ENCODE results near the gene EFCAB13. TPM values are rescaled to one million over a fixed set of nuclear protein-coding genes. Genes with fewer than 3 reads are reported as not detected.
A peak's percentile ranks its signal among the peaks of the same experiment; 100 is the strongest.

The EFCAB13 gene
- total RNA-seq, 1 experiment from 2014 or later: not detected

DNA sequence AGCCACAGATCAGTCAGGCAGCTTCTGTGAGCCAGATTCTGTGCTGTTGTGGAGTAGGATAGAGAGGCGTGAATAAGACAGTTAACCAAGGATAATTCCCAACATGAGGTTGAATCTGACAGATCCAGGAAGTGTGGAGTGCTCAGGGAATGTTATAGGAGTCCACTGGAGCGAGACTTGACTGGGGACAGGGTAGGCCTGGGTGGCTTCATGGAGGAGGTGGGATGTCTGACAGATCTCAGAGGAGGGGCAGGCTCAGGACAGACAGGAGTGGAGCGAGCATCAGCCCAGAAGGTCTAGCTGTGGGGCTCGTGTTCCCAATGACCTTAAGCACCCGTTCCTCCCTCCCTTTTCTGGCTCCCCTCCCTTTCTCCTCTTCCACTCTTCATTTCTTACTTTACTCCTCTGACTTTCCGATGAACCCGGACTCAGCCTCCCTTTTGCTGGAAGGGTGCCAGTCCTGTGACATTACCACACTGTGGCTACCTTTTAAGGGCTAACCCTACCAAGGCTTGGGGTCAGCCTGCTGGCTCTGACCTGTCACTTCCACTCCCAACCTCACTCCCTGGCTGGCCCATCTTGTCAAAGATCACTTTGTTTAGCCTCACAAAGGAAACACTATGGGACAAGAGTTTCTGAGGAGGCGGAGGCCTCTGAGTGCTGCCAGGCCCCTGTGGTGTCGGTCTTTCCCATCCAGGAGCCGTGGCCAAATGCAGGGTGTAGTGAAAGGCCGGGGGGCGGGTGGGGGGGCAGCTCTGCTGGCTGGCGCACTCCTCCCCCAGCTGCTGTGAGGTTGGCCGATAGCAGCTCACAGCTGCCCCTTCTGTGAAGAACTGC, 28.5 kb upstream of the EFCAB13 start:
- no peak for DNase-seq (ENCODE audit: low spot score)

- DNase-seq (ENCODE audit: low spot score): no peak
Measured at GRCh38 chr17:47295874-47296255, 27.9 kb upstream of the EFCAB13 start.

DNA sequence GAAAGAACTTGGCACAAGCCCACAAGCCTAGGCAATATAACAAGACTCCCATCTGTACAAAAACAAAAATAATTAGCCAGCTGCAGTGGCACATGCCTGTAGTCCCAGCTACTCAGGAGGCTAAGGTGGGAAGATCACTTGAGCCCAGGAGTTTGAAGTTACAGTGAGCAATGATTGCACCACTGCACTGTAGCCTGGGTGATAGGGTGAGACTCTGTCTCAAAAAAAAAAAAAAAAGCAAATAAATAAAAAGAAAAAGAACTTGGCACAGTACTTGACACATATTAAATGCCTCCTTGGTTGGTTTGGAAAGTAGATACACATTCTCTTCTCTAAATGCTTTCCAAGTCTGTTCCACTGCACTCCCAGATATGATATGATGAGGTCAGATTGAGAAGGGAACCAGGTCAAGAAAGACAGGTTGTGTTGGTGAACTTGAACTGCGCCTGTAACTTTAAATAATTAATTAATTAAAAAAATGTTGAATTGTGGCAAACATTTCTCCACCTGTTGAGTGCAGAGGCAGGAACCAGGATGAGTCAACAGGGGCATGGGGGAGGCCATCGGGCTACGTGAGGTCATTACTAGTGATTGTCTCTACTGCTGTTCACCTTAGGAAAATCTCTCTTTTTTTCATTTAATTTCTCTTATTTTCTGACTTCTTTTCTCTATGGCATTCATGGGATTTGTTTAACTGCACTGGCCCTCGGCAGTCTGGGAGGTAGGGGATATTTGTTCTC, 25.9 kb upstream of the EFCAB13 start:
- no peak for DNase-seq (ENCODE audit: low spot score)

DNA sequence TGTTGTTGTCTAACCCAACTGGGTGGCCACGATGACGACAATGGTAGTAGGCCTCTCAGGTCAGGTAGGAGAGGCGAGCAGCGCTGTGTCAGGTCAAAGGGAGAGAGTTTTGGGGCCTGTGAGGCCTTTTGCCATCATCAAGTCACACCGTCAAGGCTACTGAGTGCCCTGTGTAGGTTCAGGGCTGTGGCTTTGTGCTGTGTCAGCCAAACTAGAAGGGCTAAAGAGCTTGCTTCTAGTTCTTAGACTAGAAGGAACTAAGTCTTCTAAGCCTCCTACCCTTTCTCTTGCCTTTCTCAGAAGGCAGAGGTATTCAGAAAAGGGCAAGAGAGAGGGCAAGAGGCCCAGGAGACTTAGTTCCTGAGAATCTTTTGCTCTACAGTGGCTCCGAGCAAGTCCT, 25.0 kb upstream of the EFCAB13 start:
- DNase-seq (ENCODE audit: low spot score): no peak

GRCh38 chr17:47299239-47299910, 24.4 kb upstream of the EFCAB13 start:
- DNase-seq (ENCODE audit: low spot score): no peak

- no peak for DNase-seq (ENCODE audit: low spot score)
Measured at GRCh38 chr17:47300718-47301117, 23.0 kb upstream of the EFCAB13 start.

DNA sequence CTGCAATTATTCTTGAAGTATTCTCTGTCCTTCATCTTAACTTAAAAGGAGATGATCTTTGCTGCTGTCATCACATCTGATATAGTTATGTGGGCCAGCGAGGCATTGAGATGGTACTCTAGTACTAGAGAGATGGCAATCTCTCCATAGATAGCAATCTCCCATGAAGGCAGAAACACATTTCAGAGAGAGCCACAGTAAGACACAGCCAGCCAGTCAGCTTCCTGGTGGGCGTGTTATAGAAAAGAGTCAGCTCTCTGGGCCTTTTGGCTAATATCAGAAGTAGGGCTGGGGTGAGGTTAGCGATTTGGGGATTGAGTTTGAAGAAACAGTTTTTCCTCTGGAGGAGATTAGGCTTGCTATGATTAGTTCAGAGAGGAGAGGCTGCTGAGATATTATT, 22.6 kb upstream of the EFCAB13 start:
- no peak for DNase-seq (ENCODE audit: low spot score)

GRCh38 chr17:47301831-47302230, 21.9 kb upstream of the EFCAB13 start:
- no peak for DNase-seq (ENCODE audit: low spot score)

- no peak for DNase-seq (ENCODE audit: low spot score)
Measured at GRCh38 chr17:47304186-47304585, 19.6 kb upstream of the EFCAB13 start.

DNA sequence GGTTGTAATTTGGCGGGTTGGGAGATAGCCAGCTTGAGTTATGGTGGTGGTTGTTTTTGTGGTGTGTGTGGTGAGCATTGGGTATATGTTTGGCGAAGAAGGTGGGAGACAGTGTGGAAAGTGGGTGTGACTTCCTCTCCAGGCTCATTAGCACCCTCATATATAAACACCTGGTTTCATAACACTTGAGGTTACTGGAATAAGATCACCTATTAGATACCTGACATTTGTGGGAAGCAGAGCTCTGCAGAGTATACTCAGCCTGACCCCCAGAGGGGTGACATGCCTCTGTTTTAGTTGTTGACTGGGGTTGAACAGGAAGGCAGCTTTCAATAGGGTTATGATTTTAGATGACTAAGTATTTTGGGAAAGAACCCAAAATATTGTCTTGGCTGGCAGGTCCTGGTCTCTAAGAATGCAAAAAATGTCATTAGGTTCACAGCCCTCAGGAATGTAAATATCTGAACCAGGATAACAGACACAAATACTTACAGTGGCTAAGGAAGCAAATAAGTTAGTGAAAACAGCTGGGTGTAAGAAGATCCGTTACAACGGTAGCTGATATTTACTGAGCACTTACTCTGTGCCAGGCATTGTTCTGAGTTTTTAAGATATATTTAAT, 18.3 kb upstream of the EFCAB13 start:
- DNase-seq (ENCODE audit: low spot score): peak; percentile 95

- DNase-seq (ENCODE audit: low spot score): no peak
Measured at GRCh38 chr17:47310186-47310733, 13.5 kb upstream of the EFCAB13 start.

GRCh38 chr17:47311420-47311819, 12.3 kb upstream of the EFCAB13 start:
- DNase-seq (ENCODE audit: low spot score): no peak

DNA sequence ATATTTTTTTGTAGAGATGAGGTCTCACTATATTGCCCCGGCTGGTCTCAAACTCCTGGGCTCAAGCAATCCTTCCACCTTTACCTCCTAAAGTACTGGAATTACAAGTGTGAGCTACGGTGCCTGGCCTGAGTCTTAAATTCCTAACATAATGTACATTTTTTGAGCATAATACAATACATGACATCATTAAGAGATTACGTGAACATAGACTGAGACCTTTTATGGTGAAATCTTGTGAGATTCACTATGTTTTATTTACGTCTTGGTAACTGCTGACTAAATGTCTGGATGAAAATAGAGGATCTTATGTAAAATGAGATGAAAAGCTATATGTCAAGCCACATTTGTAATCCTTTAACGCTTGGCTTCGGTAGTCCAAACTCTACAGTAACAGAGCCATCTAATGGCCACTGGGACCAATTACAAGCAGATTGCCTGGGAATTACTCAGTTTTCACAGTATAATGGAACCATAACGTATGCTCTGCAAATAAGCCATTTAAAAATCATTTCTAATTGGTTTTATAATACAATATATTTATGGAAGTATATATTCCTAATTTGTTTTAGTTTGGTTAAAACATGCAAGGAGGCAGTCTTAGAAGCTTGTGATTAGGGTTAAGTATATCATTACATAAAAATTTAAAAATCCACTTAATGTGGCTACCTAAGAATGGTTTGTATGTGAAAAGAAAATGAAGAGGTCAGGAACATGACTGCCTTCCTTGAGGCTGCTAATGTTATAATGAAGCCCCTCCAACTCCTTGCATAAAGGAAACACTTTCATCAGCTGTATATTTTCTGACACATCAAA, 8.1 kb upstream of the EFCAB13 start:
- DNase-seq (ENCODE audit: low spot score): peak; percentile 72

DNA sequence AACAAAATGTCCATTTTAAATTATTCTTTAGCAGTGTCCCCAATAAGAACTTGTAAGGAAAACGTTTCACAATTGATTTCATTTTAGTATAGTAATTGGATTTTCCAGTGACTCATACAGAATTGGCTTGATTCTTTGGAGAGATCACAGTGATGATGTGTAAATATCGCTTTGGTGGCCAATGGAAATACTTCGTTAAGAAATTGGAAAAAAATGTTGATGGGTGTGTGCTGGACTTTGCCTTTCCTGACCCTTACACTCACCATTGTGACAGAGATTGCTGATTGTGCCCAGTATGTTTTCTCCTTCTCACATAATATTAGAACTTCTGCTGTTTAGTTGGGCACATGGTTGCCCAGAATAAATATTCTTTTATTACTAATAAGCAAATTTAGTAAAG, 7.4 kb upstream of the EFCAB13 start:
- no peak for DNase-seq (ENCODE audit: low spot score)

- DNase-seq (ENCODE audit: low spot score): no peak
Measured at GRCh38 chr17:47317119-47317518, 6.6 kb upstream of the EFCAB13 start.

- DNase-seq (ENCODE audit: low spot score): no peak
Measured at GRCh38 chr17:47318197-47318918, 5.4 kb upstream of the EFCAB13 start.

- no peak for DNase-seq (ENCODE audit: low spot score)
Measured at GRCh38 chr17:47320879-47321502, 2.8 kb upstream of the EFCAB13 start.

DNA sequence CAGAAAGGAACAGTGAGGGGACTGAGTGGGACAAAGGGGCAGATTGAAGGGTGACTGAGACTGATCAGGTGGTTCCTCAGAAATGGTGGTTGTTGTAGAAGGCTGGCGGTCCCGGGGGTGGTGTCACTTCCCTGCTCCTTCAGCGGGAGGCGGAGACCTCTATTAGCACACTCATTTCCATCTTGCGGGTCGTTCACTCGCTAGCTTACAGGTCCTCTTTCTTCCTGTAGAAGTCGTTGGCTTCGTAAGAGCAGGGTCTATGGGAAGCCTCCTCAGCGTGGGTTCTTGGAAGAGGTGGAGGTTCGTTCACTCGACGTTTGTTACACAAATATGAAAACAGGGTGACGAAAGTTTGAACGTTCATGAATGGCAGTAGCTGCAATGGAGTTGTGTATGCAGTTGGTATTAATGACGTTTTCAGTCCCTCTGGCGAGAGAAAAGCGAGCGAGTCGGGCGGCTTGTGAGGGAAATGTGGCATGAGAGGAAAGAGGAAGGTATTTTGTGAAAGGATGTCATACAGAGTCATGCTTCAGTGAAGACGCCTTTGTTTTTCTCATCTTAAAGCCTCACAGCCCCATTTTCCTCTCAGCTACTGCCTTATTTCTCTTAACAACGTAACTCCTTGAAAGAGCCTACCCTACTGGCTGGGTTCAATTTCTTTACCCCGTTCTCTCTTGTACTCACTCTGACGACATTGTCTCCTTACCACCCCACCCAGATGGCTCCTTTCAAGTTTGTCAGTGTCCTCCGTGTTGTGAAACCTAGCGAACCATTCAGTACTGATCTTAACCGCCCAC, 667 bp downstream of the EFCAB13 start:
- no peak for DNase-seq (ENCODE audit: low spot score)

DNA sequence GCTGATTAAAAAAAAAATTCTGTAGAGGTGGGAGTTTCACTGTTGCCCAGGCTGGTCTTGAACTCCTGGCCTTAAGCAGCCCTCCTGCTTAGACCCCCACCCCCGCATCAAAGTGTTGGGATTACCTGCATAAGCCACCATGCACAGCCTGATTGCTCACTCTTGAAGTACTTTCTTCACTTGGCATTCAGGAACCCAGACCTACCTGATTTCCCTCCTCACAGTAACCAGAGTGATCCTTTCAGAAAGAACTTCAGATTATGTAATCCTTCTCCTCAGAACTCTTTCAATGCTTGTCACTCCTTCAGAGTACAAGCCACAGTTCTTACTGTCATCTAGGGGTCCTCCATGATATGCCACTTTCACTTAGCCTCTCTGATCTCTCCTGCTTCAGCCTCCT, 1.4 kb downstream of the EFCAB13 start:
- no peak for DNase-seq (ENCODE audit: low spot score)
